Fibroblast of villous mesenchyme (primary cell): ENCODE results near the gene SDHB. TPM values are rescaled to one million over a fixed set of nuclear protein-coding genes. Genes with fewer than 3 reads are reported as not detected.
A peak's percentile ranks its signal among the peaks of the same experiment; 100 is the strongest.

ENCODE experiments used
- DNase-seq: peaks from one replicate; pipeline ENCODE4 v3.0.0-alpha.2; 2010; ENCODE audit warnings: low read depth
- H3K4me3 ChIP-seq: 2 replicates; pipeline ENCODE4 v1.5.1; 2011; ENCODE audit warnings: low read depth, mild to moderate bottlenecking, low read length
- total RNA-seq: library from RNA; depleted of rRNA; stranded (reverse); fragments of >200 nt; gene quantifications from 2 replicates; pipeline ENCODE4 v1.2.3, GENCODE V29; 2012
- TF ChIP-seq, protein P1 (sequence below): IDR thresholded peaks from 2 replicates; pipeline ENCODE4 v1.5.1; 2012; ENCODE audit warnings: low read depth, mild to moderate bottlenecking, low read length; ENCODE audit not compliant: insufficient read depth

The SDHB gene
- total RNA-seq, 1 donor: 123 TPM

DNA sequence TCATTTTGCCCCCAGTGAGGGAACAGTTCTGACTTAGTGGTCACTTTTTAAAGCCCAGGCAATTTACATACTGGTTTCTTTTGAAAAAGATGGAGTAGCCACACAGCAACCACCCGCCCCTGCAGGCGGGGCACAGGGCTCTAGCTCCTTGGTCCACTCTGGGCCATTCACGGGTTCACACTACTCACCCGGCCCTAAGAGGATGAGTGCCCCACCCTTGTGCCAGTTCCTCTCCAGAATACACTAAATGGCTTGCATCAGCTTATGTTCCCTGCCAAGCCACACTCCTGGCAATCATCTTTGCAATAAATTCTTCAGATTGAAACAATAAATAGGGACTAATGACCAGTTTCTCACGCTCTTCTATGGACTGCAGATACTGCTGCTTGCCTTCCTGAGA lies 26.4 kb downstream of the SDHB start:
- TF ChIP-seq, protein P1, sequence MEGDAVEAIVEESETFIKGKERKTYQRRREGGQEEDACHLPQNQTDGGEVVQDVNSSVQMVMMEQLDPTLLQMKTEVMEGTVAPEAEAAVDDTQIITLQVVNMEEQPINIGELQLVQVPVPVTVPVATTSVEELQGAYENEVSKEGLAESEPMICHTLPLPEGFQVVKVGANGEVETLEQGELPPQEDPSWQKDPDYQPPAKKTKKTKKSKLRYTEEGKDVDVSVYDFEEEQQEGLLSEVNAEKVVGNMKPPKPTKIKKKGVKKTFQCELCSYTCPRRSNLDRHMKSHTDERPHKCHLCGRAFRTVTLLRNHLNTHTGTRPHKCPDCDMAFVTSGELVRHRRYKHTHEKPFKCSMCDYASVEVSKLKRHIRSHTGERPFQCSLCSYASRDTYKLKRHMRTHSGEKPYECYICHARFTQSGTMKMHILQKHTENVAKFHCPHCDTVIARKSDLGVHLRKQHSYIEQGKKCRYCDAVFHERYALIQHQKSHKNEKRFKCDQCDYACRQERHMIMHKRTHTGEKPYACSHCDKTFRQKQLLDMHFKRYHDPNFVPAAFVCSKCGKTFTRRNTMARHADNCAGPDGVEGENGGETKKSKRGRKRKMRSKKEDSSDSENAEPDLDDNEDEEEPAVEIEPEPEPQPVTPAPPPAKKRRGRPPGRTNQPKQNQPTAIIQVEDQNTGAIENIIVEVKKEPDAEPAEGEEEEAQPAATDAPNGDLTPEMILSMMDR: no peak
- no peak overlapping the region for H3K4me3 ChIP-seq
- DNase-seq: no peak

DNA sequence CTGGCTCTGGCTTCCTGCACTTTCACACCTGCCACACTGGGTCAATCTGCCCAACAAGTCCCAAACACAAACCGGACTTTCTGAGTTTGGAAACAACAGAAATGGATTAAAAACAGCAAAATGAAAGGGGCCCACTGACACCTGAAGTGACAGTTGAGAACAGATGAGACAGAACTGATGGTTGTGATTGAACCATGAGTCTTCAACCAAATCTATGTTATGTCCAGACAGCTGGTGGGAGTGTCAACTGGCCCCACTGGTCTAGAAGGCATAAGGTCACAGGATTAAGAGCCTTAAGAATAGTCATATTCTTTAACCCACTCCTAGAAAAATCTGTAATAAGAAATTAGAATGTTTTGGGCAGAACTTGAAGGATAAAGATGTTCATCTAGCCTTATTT lies 29.1 kb downstream of the SDHB start:
- TF ChIP-seq, protein P1: no peak

GRCh38 chr1:17023573-17023972 lies 30.3 kb downstream of the SDHB start:
- TF ChIP-seq, protein P1: no peak
- no peak overlapping the region for H3K4me3 ChIP-seq
- DNase-seq: no peak

More for the DNA sequence above, 29.1 kb downstream of the SDHB start:
- no peak for DNase-seq
- H3K4me3 ChIP-seq: no peak overlapping the region

- TF ChIP-seq, protein P1: no peak
- no peak overlapping the region for H3K4me3 ChIP-seq
- DNase-seq: no peak
Measured at GRCh38 chr1:17023102-17023501, 30.7 kb downstream of the SDHB start.

GRCh38 chr1:17021896-17022295 lies 31.9 kb downstream of the SDHB start:
- TF ChIP-seq, protein P1: no peak
- no peak for DNase-seq
- H3K4me3 ChIP-seq: no peak overlapping the region

DNA sequence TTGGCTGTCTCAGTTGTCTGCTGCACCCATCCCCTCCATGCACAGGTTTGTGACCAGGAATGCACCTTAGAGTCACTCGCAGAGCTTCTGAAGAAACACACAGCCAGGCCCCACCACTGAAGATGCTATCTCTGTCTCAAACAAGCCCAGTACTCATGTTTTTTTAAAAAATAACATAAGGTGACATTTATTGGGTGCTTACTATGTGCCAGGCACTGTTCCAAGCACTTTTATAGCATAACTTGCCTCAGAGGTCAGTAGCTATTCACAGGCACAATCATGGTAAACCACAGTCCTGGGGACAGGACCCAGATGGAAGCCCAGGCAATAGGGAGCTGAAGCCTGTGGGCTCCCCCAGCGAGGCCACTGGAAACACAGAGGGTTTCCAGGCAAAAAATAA lies 33.3 kb downstream of the SDHB start:
- H3K4me3 ChIP-seq: no peak overlapping the region
- DNase-seq: peak; percentile 82
- TF ChIP-seq, protein P1: no peak

DNA sequence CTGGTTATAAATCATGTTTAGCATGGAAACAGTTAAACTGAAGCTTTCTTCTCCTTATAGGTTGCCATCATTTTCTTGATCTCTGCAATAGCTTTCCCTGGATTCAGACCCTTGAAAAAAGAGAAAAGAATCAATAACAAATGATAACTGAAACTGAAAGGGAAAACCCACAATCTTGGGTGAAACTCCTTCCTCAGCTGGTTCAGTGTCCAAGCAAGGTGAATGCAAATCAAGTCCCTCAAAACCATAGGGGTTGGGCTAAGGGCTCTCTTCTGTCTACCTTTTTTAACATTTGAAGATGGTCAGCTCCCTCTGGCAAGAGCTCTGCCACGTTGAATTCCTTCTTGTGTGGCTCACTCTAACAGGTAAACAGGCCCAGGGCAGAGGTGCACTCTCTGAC lies 35.0 kb downstream of the SDHB start:
- TF ChIP-seq, protein P1: no peak
- H3K4me3 ChIP-seq: no peak overlapping the region
- DNase-seq: no peak
